Urothelium cell line (cell line): ENCODE data around the gene PBX4.

Source experiments
- DNase-seq: peaks from one replicate; pipeline ENCODE4 v3.0.0; 2011; ENCODE audit warnings: low spot score, mixed read lengths
- FAIRE-seq: peaks from 2 replicates; lab custom pipeline; 2011; peaks lifted over from hg19 to GRCh38; lab: Jason Lieb, UNC

The PBX4 gene

DNA sequence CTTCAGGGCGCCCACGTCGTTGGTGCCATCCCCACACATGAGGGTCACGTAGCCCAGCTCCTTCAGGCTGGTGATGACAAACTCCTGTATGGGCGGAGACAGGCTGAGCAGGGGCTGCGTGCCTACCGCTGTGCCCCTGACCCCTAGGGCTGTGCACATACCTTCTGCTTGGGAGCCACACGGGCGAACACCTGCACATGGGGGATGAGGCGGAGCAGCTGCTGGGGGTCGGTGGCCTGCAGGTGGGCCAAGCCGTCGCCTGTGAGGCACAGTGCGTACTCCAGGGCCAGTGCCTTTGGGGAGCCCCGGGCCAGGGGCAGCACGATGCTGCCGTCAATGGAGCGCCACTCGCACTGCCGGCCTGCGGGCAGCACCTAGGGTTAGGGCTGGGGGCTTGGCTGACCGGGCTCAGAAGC lies 31.1 kb upstream of the PBX4 start:
- DNase-seq, result no peak
- FAIRE-seq, result no peak

- FAIRE-seq, result no peak
- DNase-seq, result no peak
Observed at GRCh38 chr19:19649155-19649554, 30.7 kb upstream of the PBX4 start.

GRCh38 chr19:19647037-19647835 lies 28.7 kb upstream of the PBX4 start:
- DNase-seq (no peak), FAIRE-seq (no peak)

GRCh38 chr19:19645233-19645870 lies 26.9 kb upstream of the PBX4 start:
- FAIRE-seq, result no peak
- no peak for DNase-seq

GRCh38 chr19:19644054-19644388 lies 25.5 kb upstream of the PBX4 start:
- no peak for FAIRE-seq

GRCh38 chr19:19643158-19644053 lies 24.9 kb upstream of the PBX4 start, which contains the start of gene GMIP:
TSS of gene GMIP (minus strand) at chr19:19643657. CDS start at chr19:19643529, 128 bp downstream.
- FAIRE-seq, result no peak

More at GRCh38 chr19:19644054-19644388, 25.5 kb upstream of the PBX4 start:
- no peak for DNase-seq

GRCh38 chr19:19642506-19643157 lies 24.1 kb upstream of the PBX4 start:
- FAIRE-seq (no peak), DNase-seq (peak; percentile 1)

More at GRCh38 chr19:19643158-19644053, 24.9 kb upstream of the PBX4 start, which contains the start of gene GMIP:
- DNase-seq, result peak; percentile 44

DNA sequence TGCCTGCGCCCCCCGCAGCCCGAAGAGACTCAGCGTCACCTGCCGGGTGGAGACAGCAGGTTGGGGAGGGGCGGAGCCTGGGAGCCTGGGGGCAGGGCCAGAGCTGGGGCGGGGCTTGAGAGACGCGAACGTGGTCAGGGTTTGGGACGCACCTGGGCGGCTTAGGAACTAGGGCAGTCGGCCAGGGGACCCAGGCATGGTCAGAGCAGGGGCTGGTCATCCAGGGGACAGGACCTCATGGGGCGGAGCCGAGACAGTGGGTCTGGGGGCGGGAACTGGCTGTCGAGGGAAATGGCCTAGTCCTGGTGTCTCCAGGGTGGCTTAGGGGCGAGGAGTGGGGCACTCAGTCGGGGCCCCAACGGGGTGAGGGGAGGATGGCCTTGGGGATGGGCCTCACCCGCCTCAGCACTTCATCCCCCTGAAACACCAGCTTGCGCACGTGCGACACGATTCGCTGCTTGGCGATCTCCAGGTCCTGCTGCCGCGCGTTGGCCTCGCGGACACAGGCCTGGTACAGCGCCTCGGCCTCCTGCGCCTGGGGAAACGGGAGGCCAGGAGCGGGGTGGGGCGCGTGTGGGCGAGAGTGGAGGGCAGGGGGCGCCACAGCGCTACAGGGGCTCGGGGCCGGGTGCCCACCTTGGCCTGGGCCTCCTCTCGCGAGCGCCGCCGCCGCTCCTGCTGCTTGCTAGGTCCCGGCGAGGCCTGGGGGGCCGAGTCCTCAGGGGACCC lies 19.2 kb upstream of the PBX4 start:
- DNase-seq, result no peak
- no peak for FAIRE-seq

DNA sequence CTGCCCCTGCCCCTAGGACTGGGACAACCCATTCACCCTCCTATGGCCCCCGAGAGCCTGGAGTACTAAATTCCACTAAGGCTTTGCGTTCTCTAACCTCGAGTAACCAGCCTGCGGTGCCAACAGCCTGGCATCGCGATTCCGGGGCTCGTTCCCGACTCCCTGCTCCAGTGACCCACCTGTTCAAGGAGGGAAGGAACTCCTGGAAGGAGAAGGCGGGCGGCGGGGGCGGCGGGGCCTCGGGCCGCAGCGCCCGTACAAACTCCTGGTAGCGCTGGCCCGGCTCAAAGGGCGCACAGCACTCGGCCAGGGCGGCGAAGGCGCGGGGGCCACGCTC lies 18.7 kb upstream of the PBX4 start:
- FAIRE-seq (no peak), DNase-seq (no peak)

- FAIRE-seq (no peak), DNase-seq (no peak)
Observed at GRCh38 chr19:19636573-19637185, 18.2 kb upstream of the PBX4 start.

DNA sequence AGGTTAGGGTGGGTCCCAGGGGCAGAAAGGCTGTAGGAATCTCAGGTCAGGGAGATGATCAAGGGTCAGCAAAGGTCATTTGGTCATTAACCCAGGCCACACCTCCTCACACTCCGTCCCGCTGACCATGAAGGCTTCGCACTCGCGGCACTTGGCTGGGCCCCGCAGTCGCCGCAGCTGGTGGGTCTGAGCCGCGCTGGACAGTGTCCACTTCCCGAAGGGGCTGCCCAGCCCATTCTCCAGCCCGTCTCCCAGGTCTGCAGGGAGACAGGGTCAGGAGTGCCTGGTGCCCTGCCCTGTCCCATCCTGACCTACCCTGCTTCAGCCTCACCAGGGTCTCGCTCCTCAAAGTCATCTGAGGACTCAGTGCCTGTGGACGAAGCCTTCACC lies 16.8 kb upstream of the PBX4 start:
- no peak for FAIRE-seq
- no peak for DNase-seq

- DNase-seq (no peak), FAIRE-seq (no peak)
Observed at GRCh38 chr19:19634516-19635312, 16.2 kb upstream of the PBX4 start.

DNA sequence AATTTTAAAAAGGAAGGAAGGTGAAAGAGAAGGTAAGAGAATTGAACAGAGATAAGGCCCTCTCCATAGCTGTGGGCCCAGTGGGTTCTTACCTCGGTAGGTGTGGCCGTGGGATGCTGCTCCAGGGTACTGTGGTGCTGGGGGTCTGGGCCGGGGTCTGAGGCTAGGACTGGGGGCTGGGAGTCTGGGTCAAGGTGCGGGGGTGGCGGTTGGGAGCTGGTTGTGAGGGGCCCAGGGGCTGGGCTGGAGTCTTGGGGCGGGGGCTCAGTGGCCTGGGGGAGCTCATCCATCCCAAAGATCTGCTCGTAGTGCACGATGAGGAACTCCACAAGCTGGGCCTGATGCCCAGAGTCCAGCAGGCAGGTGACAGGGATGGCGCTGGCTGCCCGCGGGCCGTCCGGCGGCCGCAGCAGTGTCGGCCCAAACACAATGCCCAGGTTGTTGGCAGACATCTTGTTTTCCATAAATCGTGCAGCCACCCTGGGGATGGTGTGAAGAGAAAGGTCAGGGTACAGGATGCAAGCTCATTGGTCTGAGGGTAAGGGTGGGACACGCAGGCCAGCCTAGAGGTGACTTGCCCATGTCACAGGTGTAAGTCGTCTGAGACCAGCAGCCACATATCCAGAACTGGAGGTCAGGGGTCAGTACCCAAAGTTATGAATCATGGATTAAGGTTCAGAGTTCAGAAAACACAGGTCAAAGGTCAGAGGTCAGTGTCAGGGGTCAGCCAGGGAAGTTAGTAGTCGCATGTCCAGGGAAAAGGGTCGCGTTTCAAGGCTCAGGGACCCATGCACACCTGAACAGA lies 15.4 kb upstream of the PBX4 start:
- DNase-seq (no peak), FAIRE-seq (no peak)

DNA sequence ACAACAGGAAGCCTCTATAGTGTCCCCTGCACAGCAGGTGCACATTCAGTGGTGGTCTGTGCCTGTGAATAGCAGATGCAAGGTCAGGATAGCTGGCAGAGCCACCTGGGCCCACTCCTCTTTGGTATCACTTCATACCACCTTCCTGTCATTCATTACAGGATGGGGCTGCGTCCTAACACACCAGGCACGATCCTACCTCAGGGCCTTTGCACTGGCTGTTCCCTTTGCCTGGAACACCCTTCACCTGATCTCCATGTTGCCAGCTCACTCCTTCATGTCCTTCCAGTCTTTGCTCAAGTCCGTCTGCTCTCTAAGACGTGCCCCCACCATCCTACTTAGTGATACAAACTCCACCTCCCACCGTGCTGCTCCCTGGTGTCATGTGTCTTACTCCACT lies 14.2 kb upstream of the PBX4 start:
- DNase-seq, result no peak
- FAIRE-seq, result no peak

- FAIRE-seq (no peak), DNase-seq (no peak)
Observed at GRCh38 chr19:19631346-19631745, 12.9 kb upstream of the PBX4 start.

DNA sequence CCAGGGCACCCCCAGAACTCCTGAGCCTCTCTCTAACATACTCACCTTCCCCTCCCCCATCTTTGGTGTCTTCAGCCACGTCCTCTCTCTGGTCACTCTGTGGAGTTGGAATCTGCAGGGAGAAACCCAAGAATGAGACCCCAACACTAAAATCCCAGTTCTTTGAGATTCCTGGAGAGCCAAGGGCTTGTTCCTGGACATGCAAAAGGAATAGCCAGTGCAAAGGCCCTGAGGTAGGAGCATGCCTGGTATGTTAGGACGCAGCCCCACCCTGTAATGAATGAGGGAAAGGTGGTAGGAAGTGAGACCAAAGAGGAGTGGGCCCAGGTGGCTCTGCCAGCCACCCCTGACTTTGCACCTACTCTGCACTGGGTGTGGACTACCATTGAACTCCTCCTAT lies 11.9 kb upstream of the PBX4 start:
- no peak for DNase-seq
- no peak for FAIRE-seq

DNA sequence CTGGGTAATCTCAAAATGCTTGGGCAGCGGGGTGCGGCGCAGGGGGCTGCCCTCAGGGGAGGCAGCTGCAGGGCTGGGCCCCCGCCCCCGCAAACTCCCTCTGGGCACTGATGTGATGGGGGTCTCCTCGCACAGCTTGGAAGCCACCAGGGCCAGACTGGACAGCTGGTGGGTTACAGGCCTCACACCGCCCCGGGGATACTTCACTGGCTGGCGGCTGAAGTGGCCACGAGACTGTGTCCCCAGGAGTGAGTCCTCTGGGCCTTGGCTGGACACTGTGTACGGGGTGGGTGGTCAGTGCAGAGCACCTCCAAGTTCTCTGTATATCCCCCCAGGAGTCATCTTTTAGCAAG lies 11.6 kb upstream of the PBX4 start:
- no peak for FAIRE-seq
- no peak for DNase-seq

DNA sequence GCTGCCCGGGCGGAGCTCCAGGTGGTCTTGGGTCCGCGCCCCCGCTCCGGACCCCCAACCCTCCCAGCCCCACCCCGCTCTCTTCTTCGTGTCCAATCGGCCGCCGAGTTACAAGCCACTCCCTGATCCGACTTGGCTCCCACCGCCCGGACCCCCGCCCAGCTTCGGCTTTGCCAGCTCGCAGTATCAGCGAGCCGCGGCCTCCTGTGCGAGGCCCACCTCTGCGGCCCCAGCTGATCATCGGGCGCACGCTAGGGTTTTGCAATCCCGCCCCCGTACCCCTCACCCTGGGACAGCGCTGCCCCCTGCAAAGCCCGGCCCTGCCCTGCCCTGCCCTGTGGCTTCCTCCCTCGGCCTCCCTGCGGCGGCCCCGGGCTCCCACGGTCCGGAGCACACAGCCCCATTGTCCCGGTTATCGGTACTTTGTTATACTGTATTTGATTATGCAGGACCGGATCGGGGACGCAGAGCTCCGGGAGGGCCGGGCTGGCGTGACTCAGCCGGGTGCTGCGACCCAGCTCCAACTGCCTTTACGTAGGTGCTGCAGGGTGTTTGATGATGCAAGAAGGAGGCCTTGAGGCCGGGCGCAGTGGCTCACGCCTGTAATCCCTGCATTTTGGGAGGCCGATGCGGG lies 10.1 kb upstream of the PBX4 start:
- no peak for FAIRE-seq
- DNase-seq, result no peak
